SK-N-SH (cell line): ENCODE data around the gene SLC2A9. TPM values are rescaled to one million over a fixed set of nuclear protein-coding genes. Genes with fewer than 3 reads are reported as not detected.

ENCODE experiments used
- CTCF ChIA-PET: fragments of 300-600, 350-600 bp; formaldehyde crosslinking; extraction: SDS; loops from one replicate; lab custom pipeline; 2021; lab: Yijun Ruan, JAX
- POLR2A ChIA-PET: fragments of 350-600 bp; sonication (Branson Sonifier 250); formaldehyde crosslinking; extraction: SDS; loops from one replicate; lab custom pipeline; 2020; ENCODE audit warnings: antibody characterized with exemption, inconsistent platforms; lab: Yijun Ruan, JAX
- DNase-seq: peaks from one replicate; pipeline ENCODE4 v3.0.0; 2012
- H2AFZ ChIP-seq: fragments of 200-600 bp; sonication (generic); 2 replicates; pipeline ENCODE4 v1.8.1; 2016; ENCODE audit warnings: antibody characterized with exemption, mild to moderate bottlenecking, low read depth
- H3F3A ChIP-seq: fragments of 200-600 bp; sonication (generic); replicated peaks from 2 replicates; pipeline ENCODE3; 2016; ENCODE audit warnings: antibody characterized with exemption, mild to moderate bottlenecking; ENCODE audit not compliant: insufficient read depth
- H3K27ac ChIP-seq, 2 experiments: fragments of 200-500 bp in 1 of 2; fragments of 200-600 bp in 1 of 2; sonication (Bioruptor generic) in 1 of 2; sonication (generic), shearing (Covaris generic) in 1 of 2; 2 replicates each; pipeline versions ENCODE4 v1.5.1 to v1.6.1; 2014 to 2016; ENCODE audit warnings: low read depth in 2 of 2, inconsistent platforms in 1 of 2, low read length in 1 of 2, mild to moderate bottlenecking in 1 of 2, mixed read lengths in 1 of 2
- H3K27me3 ChIP-seq: fragments of 200-600 bp; sonication (generic), shearing (Covaris generic); 2 replicates; pipeline ENCODE4 v1.6.1; 2016; ENCODE audit warnings: mixed run types; ENCODE audit not compliant: insufficient read depth
- H3K36me3 ChIP-seq, 2 experiments: fragments of 200-500 bp in 1 of 2; fragments of 200-600 bp in 1 of 2; sonication (Bioruptor generic) in 1 of 2; sonication (generic) in 1 of 2; replicated peaks in 1 of 2; 2 replicates each; pipeline versions ENCODE3 to v1.5.1; 2014 to 2016; ENCODE audit warnings: low read length in 1 of 2, mild to moderate bottlenecking in 1 of 2; ENCODE audit not compliant: insufficient read depth in 2 of 2, control insufficient read depth in 1 of 2
- H3K4me1 ChIP-seq, 2 experiments: fragments of 200-500 bp in 1 of 2; fragments of 200-600 bp in 1 of 2; sonication (Bioruptor generic) in 1 of 2; sonication (generic), shearing (Covaris generic) in 1 of 2; 2 replicates each; pipeline versions ENCODE4 v1.5.1 to v1.6.1; 2014 to 2016; ENCODE audit warnings: low read depth in 1 of 2, low read length in 1 of 2, mixed run types in 1 of 2; ENCODE audit not compliant: insufficient read depth in 2 of 2, control insufficient read depth in 1 of 2
- H3K4me2 ChIP-seq: fragments of 200-600 bp; sonication (generic), shearing (Covaris generic); 2 replicates; pipeline ENCODE4 v1.6.1; 2017; ENCODE audit warnings: mixed run types
- H3K4me3 ChIP-seq, 2 experiments: fragments of 200-500 bp in 1 of 2; fragments of 200-600 bp in 1 of 2; sonication (Bioruptor generic) in 1 of 2; sonication (generic), shearing (Covaris generic) in 1 of 2; 2 replicates each; pipeline versions ENCODE4 v1.5.1 to v1.8.1; 2014 to 2016; ENCODE audit warnings: low read depth in 2 of 2, inconsistent platforms in 1 of 2, low read length in 1 of 2, mild to moderate bottlenecking in 1 of 2, mixed read lengths in 1 of 2, moderate library complexity in 1 of 2
- H3K79me2 ChIP-seq: fragments of 200-600 bp; sonication (generic); 2 replicates; pipeline ENCODE4 v1.8.1; 2017; ENCODE audit warnings: mild to moderate bottlenecking; ENCODE audit not compliant: insufficient read depth
- H3K9ac ChIP-seq: fragments of 200-600 bp; sonication (generic); 2 replicates; pipeline ENCODE4 v1.6.1; 2017; ENCODE audit warnings: mixed run types
- H3K9me2 ChIP-seq: fragments of 200-600 bp; sonication (generic); 2 replicates; pipeline ENCODE4 v1.6.1; 2017; ENCODE audit warnings: mixed run types
- H3K9me3 ChIP-seq: fragments of 200-600 bp; sonication (generic); 2 replicates; pipeline ENCODE4 v1.6.1; 2017; ENCODE audit warnings: mixed run types, mild to moderate bottlenecking, moderate library complexity
- H4K20me1 ChIP-seq: fragments of 200-600 bp; sonication (generic); 2 replicates; pipeline ENCODE4 v1.6.1; 2017; ENCODE audit warnings: mild to moderate bottlenecking, mixed run types; ENCODE audit not compliant: insufficient read depth
- EP300 ChIP-seq, 2 experiments: IDR thresholded peaks; 2 replicates each; pipeline versions ENCODE4 v1.4.0 to v1.6.1; 2012; ENCODE audit warnings: borderline replicate concordance in 1 of 2, low read depth in 1 of 2, low read length in 1 of 2
- EZH2phosphoT487 ChIP-seq: fragments of 200-600 bp; sonication (generic); IDR thresholded peaks from 2 replicates; pipeline ENCODE4 v1.6.1; 2017; ENCODE audit warnings: low read depth, mixed run types, mild to moderate bottlenecking, antibody characterized with exemption, moderate library complexity, borderline replicate concordance
- GABPA ChIP-seq: IDR thresholded peaks from 2 replicates; pipeline ENCODE4 v1.4.0; 2012; ENCODE audit warnings: low read depth, mild to moderate bottlenecking
- RAD21 ChIP-seq: IDR thresholded peaks from 2 replicates; pipeline ENCODE4 v1.6.1; 2012; ENCODE audit warnings: mild to moderate bottlenecking, low read length
- WGBS: methylation state at CpG from one replicate; pipeline ENCODE4 v1.1.6; 2017; ENCODE audit warnings: low lambda C conversion rate; 5-methylcytosine and 5-hydroxymethylcytosine counted together
- polyA plus RNA-seq, 3 experiments: library from polyadenylated mRNA; depleted of rRNA; stranded (reverse); fragments of >200 nt; gene quantifications; 2 replicates each; pipeline ENCODE4 v1.2.3, GENCODE V29; 2012
- TF ChIP-seq, protein P1 (sequence below): fragments of 150-350 bp; IDR thresholded peaks from 2 replicates; pipeline ENCODE4 v1.6.1; 2017; ENCODE audit warnings: antibody characterized with exemption, low read length, low read depth, borderline replicate concordance
- TF ChIP-seq, protein P2 (sequence below): fragments of 200-600 bp; sonication (generic); IDR thresholded peaks from 2 replicates; pipeline ENCODE4 v1.6.1; 2017; ENCODE audit warnings: antibody characterized with exemption, mild to moderate bottlenecking, moderate library complexity

SLC2A9 gene
- polyA plus RNA-seq, 1 of the 3 experiments (the other 2 are of a cell fraction): not detected

GRCh38 chr4:9874385-9874784 lies 146.9 kb downstream of the SLC2A9 start:
- Histone ChIP-seq H3K9me2 (no peaks in the 10 kb centered on the region), H4K20me1 (no peaks in the 10 kb centered on the region), H3K4me2 (no peak overlapping the region), H3F3A (no peaks in the 10 kb centered on the region), H3K9ac (no peak overlapping the region), H3K27me3 (no peaks in the 10 kb centered on the region), H3K9me3 (no peaks in the 10 kb centered on the region), H3K79me2 (no peaks in the 10 kb centered on the region), H3K4me3 (no peak overlapping the region), H3K36me3 (no peaks in the 10 kb centered on the region), H2AFZ (no peak overlapping the region), H3K4me1 (peaks cover 0 to 1% of the 10 kb centered on the region in 2 experiments; a peak in 1 of 4 replicates), H3K27ac (no peak overlapping the region)
- POLR2A ChIA-PET: no interaction called here
- 54% methylated on average over 5 of the region's 5 CpGs for WGBS
- DNase-seq: no peak
- TF ChIP-seq EP300 (IDR thresholded peaks at IDR 0.05; ENCODE audit: borderline replicate concordance in 1 of 2, low read depth in 1 of 2, low read length in 1 of 2): no peak
- no peak for TF ChIP-seq GABPA
- TF ChIP-seq, protein P1, sequence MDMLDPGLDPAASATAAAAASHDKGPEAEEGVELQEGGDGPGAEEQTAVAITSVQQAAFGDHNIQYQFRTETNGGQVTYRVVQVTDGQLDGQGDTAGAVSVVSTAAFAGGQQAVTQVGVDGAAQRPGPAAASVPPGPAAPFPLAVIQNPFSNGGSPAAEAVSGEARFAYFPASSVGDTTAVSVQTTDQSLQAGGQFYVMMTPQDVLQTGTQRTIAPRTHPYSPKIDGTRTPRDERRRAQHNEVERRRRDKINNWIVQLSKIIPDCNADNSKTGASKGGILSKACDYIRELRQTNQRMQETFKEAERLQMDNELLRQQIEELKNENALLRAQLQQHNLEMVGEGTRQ: no peak
- TF ChIP-seq EZH2phosphoT487: no peak
- no peak for TF ChIP-seq RAD21
- TF ChIP-seq, protein P2, sequence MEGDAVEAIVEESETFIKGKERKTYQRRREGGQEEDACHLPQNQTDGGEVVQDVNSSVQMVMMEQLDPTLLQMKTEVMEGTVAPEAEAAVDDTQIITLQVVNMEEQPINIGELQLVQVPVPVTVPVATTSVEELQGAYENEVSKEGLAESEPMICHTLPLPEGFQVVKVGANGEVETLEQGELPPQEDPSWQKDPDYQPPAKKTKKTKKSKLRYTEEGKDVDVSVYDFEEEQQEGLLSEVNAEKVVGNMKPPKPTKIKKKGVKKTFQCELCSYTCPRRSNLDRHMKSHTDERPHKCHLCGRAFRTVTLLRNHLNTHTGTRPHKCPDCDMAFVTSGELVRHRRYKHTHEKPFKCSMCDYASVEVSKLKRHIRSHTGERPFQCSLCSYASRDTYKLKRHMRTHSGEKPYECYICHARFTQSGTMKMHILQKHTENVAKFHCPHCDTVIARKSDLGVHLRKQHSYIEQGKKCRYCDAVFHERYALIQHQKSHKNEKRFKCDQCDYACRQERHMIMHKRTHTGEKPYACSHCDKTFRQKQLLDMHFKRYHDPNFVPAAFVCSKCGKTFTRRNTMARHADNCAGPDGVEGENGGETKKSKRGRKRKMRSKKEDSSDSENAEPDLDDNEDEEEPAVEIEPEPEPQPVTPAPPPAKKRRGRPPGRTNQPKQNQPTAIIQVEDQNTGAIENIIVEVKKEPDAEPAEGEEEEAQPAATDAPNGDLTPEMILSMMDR: no peak
- CTCF ChIA-PET: no interaction called here

DNA sequence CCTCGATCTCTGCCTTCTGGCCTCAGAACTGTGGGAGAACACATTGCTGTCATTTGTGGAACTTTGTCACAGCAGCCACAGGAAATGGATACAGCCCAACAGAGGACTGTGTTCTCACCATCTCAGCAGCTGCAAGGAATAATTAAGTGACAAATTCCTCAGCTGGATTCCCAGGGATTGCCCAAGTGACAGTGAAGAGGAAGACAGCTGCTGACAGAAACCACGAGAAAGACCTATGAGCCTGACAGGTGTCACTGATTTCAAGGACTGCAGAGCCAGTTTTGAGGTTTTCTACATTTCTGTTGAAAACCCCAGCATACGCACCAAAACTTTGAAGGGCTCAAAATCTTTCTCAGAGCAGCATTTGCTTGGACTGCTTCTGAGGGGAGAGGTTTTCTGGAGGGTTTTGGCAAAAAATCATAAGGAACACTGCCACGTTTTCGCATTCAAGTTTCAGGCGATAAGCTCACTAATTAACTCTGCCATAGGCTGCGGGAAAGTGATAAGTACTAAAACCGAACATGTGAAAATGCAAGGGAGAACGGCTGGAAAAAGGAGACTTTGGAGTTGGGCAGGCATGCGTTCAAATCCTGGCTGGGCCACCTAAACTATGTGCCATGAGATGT lies 151.0 kb downstream of the SLC2A9 start:
- TF ChIP-seq GABPA: no peak
- Histone ChIP-seq H3K79me2 (no peaks in the 10 kb centered on the region), H2AFZ (no peak overlapping the region), H3F3A (no peaks in the 10 kb centered on the region), H3K9me2 (no peaks in the 10 kb centered on the region), H3K4me1 (peaks cover 0 to 14% of the 10 kb centered on the region in 2 experiments; a peak in 1 of 4 replicates), H3K27me3 (no peaks in the 10 kb centered on the region), H3K4me2 (no peak overlapping the region), H3K9me3 (no peaks in the 10 kb centered on the region), H3K9ac (no peak overlapping the region), H3K4me3 (no peak overlapping the region; a peak in 1 of 4 replicates), H4K20me1 (no peaks in the 10 kb centered on the region), H3K27ac (no peak overlapping the region), H3K36me3 (no peaks in the 10 kb centered on the region)
- POLR2A ChIA-PET: no interaction called here
- no peak for DNase-seq
- 49% methylated on average over 10 of the region's 10 CpGs for WGBS
- CTCF ChIA-PET: no interaction called here
